Kidney (tissue), 14 donors: ENCODE measurements around the gene ARHGAP26. TPM values are rescaled to one million over a fixed set of nuclear protein-coding genes. Genes with fewer than 3 reads are reported as not detected.

Experiments used
- DNase-seq, 5 donors: peaks; one replicate each; pipeline ENCODE4 v3.0.0-alpha.2; 2013 to 2020
- FAIRE-seq: peaks from 2 replicates; lab custom pipeline; 2012; peaks lifted over from hg19 to GRCh38; lab: Jason Lieb, UNC
- H3K27ac ChIP-seq, 2 donors: one replicate each; pipeline ENCODE4 v1.7.0; 2013; ENCODE audit warnings: low read depth in 2 of 2, low read length in 2 of 2, inconsistent platforms in 1 of 2
- H3K27me3 ChIP-seq: one replicate; pipeline ENCODE4 v1.7.1; 2013; ENCODE audit warnings: low read length, inconsistent platforms; ENCODE audit not compliant: control insufficient read depth, insufficient read depth
- H3K36me3 ChIP-seq, 3 donors: one replicate each; pipeline versions ENCODE4 v1.7.0 to v1.7.1; 2013; ENCODE audit warnings: low read length in 3 of 3, control low read depth in 1 of 3, inconsistent platforms in 1 of 3; ENCODE audit not compliant: insufficient read depth in 3 of 3, control insufficient read depth in 2 of 3
- H3K4me1 ChIP-seq, 3 donors: one replicate each; pipeline versions ENCODE4 v1.7.0 to v1.7.1; 2013; ENCODE audit warnings: low read length in 3 of 3, inconsistent platforms in 1 of 3, low read depth in 1 of 3; ENCODE audit not compliant: control insufficient read depth in 2 of 3, insufficient read depth in 2 of 3
- H3K4me3 ChIP-seq, 3 donors: one replicate each; pipeline versions ENCODE4 v1.7.0 to v1.8.1; 2013; ENCODE audit warnings: low read length in 3 of 3, control low read depth in 1 of 3, inconsistent platforms in 1 of 3
- H3K9ac ChIP-seq, 3 donors: one replicate each; pipeline versions ENCODE4 v1.7.0 to v1.7.1; 2013; ENCODE audit warnings: low read length in 3 of 3, control low read depth in 1 of 3, inconsistent platforms in 1 of 3
- H3K9me3 ChIP-seq, 3 donors: one replicate each; pipeline versions ENCODE4 v1.7.0 to v1.7.1; 2013; ENCODE audit warnings: low read length in 3 of 3, control low read depth in 1 of 3, inconsistent platforms in 1 of 3; ENCODE audit not compliant: control insufficient read depth in 2 of 3, insufficient read depth in 1 of 3
- intact Hi-C: fragments of 100-400 bp; cut with DNase I; formaldehyde crosslinking; loops from one replicate; pipeline ENCODE4 v1.11.1; 2022
- polyA plus RNA-seq: library from polyadenylated mRNA; stranded (reverse); fragments of 350-450 nt; fragmentation: Illumina TruSeq; extraction: RNeasy Lipid Tissue Mini Kit (QIAGEN cat#74804); gene quantifications from one replicate; pipeline ENCODE4 v1.2.3, GENCODE V29; 2014; ENCODE audit warnings: low read depth, low replicate concordance; ENCODE audit not compliant: insufficient read depth
- total RNA-seq: library from RNA; stranded (reverse); fragmentation: NEBNext Ultra II Directional; extraction: Animal tissue kit (Norgen Biotek cat#: 25700); gene quantifications from one replicate; pipeline ENCODE4 v1.2.1, GENCODE V29; 2021
- TF ChIP-seq, protein P1 (sequence below): IDR thresholded peaks from 3 replicates; pipeline ENCODE4 v1.5.1; 2012; ENCODE audit warnings: mild to moderate bottlenecking, moderate library complexity, borderline replicate concordance; ENCODE audit not compliant: insufficient read depth; ENCODE audit errors: extremely low read depth
- donor health status: control.
- donor health status: control.
- donor health status: control.
- donor health status: control.
- donor health status: control.
- donor health status: DM: yes; HTN: yes; CAD: no.
- donor health status: Normal renal cell carcinoma (clear cell type).

Gene ARHGAP26
- total and polyA plus RNA-seq, 2 donors from 2014 or later, result 2.5 to 85.7 TPM

DNA sequence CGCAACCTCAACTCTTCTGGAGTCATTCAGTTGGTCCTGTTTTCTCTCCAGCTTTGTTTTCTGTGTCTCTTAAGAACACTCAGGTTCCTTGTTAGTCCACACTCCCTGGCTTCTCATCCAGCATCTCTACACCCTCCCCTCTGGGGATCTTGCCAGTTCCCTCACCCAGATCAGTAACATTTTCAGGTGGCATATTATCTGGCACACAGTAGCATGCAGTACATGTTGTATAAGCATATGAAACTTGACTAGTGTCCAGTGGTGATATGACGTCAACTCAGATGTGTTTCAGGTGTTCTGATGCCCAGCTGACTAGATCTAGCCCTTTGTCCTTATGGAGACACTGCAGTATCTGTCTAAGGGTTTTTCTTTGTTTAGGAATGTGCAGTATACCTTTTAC is 184.3 kb downstream of the ARHGAP26 start:
- H3K36me3 ChIP-seq, result no peaks in the 10 kb centered on the region
- no peaks in the 10 kb centered on the region for H3K9me3 ChIP-seq
- intact Hi-C loops, result no loop called here
- TF ChIP-seq, protein P1, sequence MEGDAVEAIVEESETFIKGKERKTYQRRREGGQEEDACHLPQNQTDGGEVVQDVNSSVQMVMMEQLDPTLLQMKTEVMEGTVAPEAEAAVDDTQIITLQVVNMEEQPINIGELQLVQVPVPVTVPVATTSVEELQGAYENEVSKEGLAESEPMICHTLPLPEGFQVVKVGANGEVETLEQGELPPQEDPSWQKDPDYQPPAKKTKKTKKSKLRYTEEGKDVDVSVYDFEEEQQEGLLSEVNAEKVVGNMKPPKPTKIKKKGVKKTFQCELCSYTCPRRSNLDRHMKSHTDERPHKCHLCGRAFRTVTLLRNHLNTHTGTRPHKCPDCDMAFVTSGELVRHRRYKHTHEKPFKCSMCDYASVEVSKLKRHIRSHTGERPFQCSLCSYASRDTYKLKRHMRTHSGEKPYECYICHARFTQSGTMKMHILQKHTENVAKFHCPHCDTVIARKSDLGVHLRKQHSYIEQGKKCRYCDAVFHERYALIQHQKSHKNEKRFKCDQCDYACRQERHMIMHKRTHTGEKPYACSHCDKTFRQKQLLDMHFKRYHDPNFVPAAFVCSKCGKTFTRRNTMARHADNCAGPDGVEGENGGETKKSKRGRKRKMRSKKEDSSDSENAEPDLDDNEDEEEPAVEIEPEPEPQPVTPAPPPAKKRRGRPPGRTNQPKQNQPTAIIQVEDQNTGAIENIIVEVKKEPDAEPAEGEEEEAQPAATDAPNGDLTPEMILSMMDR, result no peak
- H3K9ac ChIP-seq, result no peak overlapping the region
- no peak for FAIRE-seq
- DNase-seq, result no peak
- no peak overlapping the region for H3K27ac ChIP-seq
- no peak overlapping the region for H3K4me3 ChIP-seq
- H3K27me3 ChIP-seq, result no peaks in the 10 kb centered on the region
- H3K4me1 ChIP-seq, result no peaks in the 10 kb centered on the region

DNA sequence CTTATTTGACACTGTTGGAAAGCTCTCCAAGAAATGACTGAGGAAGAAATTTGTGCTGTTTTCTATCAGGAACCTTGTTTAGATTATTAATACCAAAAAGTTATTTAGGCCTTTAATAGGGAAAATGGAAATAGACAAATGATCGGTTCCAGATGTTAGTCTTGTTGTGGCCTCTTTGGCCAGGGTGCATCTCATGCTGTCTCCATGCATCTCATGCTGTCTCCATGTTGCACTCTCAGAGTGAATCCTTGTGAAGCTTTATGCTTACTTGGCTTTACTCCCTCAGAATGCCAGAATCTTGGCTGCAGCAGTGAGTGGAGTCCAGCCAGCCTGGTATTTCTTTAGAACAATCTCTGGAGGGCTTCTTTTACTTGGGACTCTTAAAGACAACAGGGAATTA is 185.5 kb downstream of the ARHGAP26 start:
- Histone ChIP-seq H3K27ac (no peak overlapping the region), H3K9ac (no peak overlapping the region), H3K36me3 (no peaks in the 10 kb centered on the region), H3K9me3 (no peaks in the 10 kb centered on the region), H3K27me3 (no peaks in the 10 kb centered on the region), H3K4me1 (no peaks in the 10 kb centered on the region), H3K4me3 (no peak overlapping the region)
- DNase-seq, result no peak
- intact Hi-C loops, result no loop called here
- no peak for FAIRE-seq
- TF ChIP-seq, protein P1, result no peak

DNA sequence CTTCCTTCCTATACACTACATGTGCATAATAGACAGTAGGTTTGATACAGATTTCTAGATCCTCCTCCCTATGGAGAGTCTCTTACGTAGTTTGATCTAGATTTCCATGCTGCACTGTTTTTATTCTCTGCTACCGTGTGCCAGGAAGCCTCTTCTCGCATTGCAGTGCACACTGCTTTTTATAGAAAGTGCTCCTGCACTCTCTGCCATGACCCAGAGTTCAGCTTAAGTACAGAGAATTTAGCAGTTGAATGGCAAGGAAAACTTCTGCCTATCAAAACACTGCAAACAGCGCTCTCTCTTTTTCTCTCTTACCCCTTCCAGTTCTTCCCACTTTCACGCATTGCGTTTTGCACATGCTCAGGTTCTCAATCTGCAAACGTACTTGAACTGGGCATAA is 187.4 kb downstream of the ARHGAP26 start:
- H3K9me3 ChIP-seq, result no peaks in the 10 kb centered on the region
- H3K27me3 ChIP-seq, result no peaks in the 10 kb centered on the region
- TF ChIP-seq, protein P1, result no peak
- intact Hi-C loops, result no loop called here
- H3K9ac ChIP-seq, result no peak overlapping the region
- no peak for DNase-seq
- no peak overlapping the region for H3K4me3 ChIP-seq
- no peak overlapping the region for H3K27ac ChIP-seq
- no peak for FAIRE-seq
- no peaks in the 10 kb centered on the region for H3K36me3 ChIP-seq
- no peaks in the 10 kb centered on the region for H3K4me1 ChIP-seq
